NB4 (cell line): Measurements from ENCODE around the gene IFNL4.

Source experiments
- CTCF ChIP-seq: IDR thresholded peaks from one replicate; pipeline ENCODE4 v1.5.1; 2012; ENCODE audit warnings: low read depth, low read length
- MAX ChIP-seq: IDR thresholded peaks from 2 replicates; pipeline ENCODE4 v1.6.1; 2011; ENCODE audit warnings: low read depth, low read length
- POLR2A ChIP-seq: IDR thresholded peaks from 2 replicates; pipeline ENCODE4 v1.6.1; 2011; ENCODE audit warnings: mild to moderate bottlenecking; ENCODE audit not compliant: insufficient read length; ENCODE audit errors: extremely low read depth

- TF ChIP-seq POLR2A (no peak), CTCF (no peak), MAX (no peak)
Measured at GRCh38 chr19:39296906-39297305, 48.2 kb upstream of the IFNL4 start.
